Mesenteric fat pad (tissue), 1 donor: ENCODE data around the gene TSPAN14. TPM values are rescaled to one million over a fixed set of nuclear protein-coding genes. Genes with fewer than 3 reads are reported as not detected.

ENCODE experiments used
- DNase-seq: peaks from one replicate; pipeline ENCODE4 v3.0.0-alpha.2; 2020; ENCODE audit warnings: low spot score
- total RNA-seq: library from RNA; stranded (reverse); fragmentation: NEBNext Ultra II Directional; extraction: Animal tissue kit (Norgen Biotek cat#: 25700); gene quantifications from one replicate; pipeline ENCODE4 v1.2.1, GENCODE V29; 2021
- donor health status: DM: yes; HTN: yes; CAD: no.

Gene TSPAN14
- total RNA-seq, 1 donor from 2014 or later: 177 TPM

DNA sequence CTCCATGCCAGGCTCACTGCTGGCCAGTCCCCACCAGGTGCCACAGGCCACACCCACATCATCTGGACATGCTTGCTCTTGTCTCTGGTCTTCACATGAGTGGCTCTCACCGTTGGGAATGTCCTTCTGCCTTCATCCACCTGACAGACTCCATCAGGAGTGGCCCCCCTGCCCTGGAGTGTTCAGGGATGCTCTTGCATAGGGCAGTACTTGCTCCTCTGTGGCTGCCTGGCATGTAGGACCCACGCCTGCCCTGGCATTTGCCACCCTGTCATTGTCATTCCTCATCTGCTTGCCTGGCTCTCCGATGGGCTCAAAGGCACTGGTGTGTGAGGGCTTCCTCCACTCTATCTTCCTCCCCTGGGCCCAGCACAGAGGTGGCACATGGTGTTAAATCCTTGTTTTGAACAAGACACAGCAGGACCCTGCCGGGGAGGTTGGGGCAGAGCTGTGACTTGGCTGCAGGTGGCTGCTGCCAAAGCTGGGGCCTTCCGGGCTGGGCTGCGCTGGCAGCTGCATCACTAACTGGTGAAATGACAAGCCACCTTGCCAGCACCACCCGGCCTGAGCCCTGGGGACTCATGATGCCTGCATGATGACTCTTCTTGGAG lies 85.4 kb downstream of the TSPAN14 start:
- DNase-seq: peak; percentile 87

- peak; percentile 71 for DNase-seq
These were observed 86.0 kb downstream of the TSPAN14 start for GRCh38 chr10:80540136-80540535.

GRCh38 chr10:80540618-80540980 lies 86.5 kb downstream of the TSPAN14 start:
- DNase-seq: peak; percentile 65

DNA sequence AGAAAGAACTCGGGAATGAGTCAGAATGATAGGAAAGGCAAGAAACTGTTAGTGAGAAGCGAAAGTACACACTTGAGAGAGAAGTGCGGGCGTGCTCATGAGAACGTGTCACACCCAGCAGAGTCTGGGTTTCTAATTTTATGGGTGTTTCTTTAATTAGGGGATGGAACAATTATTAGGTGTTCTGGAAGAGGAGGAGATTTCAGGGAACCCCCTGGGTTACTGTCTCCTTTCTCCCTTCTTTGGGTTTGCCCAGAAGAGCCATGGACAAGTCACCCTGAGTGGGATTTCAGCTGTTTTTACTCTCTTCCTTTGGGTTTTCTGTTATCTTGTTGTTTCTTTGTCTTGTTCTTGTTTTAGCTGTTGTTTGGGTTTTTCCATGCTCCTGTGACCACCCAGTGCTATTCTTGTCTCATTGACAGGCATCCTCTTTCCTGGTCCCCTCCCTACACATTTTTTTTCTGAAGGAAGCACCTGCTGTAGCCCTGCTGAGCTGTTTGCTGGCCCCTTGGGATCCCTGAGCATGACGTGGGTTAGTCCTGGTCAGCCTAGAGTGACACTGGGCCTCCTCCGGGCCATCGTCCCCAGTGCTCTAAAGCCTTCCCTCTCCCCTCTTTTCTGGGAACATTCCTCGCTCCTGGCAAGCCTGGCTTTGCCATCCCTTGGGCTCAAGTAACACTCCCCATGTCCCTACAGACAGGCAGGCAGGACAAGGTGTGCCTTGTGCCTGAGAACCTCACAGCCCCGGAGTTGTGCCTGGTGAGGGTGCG lies 87.1 kb downstream of the TSPAN14 start:
- peak; percentile 71 for DNase-seq

DNA sequence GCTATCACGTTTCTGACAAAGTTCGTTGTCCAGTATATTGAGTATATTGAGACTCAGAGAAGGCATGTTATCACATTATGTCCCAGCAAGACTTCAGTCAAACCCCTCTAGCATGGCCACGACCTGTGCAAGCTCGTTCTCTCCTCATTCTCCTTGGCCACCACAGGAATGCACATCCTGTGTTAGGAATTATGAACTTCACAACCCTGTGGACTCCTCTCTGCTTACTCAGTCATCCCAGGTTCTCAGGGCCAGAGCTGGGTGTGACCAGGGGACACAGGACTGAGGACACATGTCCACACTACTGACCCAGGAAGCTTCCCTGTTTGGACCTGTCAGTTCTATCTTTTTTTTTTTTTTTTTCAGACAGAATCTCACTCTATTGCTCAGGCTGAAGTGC lies 87.9 kb downstream of the TSPAN14 start:
- peak; percentile 35 for DNase-seq

DNA sequence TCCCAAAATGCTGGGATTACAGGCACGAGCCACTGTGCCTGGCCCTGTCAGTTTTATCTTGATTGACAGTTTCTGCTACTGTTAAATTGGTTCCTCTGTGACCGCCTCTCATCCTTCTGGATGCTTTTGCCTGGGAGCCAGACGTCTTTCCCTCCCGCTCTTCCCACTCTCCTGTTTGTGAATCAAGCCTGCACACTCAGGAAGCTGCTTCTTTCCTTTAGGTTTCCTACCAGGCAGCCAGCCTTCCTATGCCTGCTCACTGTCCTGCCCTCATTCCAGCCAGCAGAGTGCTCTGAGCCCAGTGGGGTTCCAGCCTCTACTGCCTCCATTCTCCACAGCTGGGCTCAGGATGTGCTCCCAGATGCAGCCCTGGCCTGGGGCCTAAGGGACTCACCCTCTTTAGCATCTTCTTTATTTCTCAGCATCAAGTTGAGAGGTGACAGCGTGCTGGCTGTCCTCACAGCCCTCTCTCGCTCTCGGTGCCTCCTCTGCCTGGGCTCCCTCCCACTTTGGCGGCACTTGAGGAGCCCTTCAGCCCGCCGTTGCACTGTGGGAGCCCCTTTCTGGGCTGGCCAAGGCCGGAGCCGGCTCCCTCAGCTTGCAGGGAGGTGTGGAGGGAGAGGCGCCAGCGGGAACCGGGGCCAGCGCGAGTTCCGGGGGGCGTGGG lies 88.7 kb downstream of the TSPAN14 start:
- peak; percentile 62 for DNase-seq

DNA sequence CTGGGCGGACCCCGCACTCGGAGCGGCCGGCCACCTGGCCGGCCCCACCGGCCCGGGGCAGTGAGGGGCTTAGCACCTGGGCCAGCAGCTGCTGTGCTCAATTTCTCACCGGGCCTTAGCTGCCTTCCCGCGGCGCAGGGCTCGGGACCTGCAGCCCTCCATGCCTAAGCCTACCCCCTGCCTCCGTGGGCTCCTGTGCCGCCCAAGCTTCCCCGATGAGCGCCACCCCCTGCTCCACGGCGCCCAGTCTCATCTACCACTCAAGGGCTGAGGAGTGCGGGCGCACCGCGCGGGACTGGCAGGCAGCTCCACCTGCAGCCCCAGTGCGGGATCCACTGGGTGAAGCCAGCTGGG lies 89.2 kb downstream of the TSPAN14 start:
- DNase-seq: peak; percentile 71

- peak; percentile 80 for DNase-seq
These were observed 90.3 kb downstream of the TSPAN14 start for GRCh38 chr10:80544316-80544953.

- DNase-seq: peak; percentile 2
These were observed 91.3 kb downstream of the TSPAN14 start for GRCh38 chr10:80545258-80545881.

DNA sequence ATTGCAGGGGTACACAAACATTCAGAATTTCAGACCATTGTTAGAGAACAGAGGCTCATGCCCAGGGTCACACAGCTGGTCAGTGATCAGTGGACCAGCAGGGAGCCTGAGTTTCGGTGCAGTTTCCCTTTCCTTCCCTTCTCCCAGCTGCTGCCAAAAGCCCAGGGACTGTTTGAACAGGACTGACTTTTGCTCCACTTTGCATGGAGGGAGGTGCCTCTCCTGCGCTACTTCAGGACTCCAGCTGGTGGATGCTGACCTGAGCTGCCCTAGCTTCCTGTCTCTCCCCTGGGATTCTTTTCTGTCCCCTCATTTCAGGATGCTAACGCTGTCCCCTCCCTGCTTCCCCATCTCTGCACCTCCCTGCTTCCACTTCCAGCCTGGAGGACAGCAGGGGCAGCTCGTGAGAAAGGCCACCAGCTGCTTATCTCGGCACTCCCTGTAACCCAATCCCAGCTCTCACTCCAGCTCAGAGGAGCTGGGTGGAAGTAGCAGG lies 98.1 kb downstream of the TSPAN14 start:
- DNase-seq: peak; percentile 76

DNA sequence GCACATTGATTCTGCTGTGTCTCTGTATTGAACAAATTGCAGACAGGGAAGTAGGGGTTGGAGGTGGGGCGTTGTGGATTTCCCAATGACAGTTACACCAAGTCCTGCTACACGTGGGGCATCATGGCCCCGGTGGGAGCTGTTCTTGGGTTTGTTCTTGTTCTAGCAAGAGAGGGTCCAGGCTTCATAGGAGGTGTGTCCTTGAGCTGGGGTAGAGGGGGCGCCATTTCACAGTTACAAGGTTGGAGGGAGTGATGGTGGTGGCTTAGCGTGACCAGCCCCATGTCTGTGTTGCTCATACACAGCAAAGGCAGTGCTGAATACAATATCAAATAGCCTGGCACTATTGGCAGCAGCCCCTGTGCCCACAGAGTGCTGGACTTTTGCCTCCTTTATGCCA lies 99.3 kb downstream of the TSPAN14 start:
- DNase-seq: peak; percentile 64

- peak; percentile 68 for DNase-seq
These were observed 99.9 kb downstream of the TSPAN14 start for GRCh38 chr10:80554050-80554449.

- no peak for DNase-seq
These were observed 101.3 kb downstream of the TSPAN14 start for GRCh38 chr10:80555415-80555814.

- DNase-seq: no peak
These were observed 107.8 kb downstream of the TSPAN14 start for GRCh38 chr10:80561950-80562349.

- no peak for DNase-seq
These were observed 113.2 kb downstream of the TSPAN14 start for GRCh38 chr10:80567292-80567691.

GRCh38 chr10:80569131-80569895 lies 115.2 kb downstream of the TSPAN14 start:
- no peak for DNase-seq

- peak; percentile 62 for DNase-seq
These were observed 117.2 kb downstream of the TSPAN14 start for GRCh38 chr10:80571352-80571751.

DNA sequence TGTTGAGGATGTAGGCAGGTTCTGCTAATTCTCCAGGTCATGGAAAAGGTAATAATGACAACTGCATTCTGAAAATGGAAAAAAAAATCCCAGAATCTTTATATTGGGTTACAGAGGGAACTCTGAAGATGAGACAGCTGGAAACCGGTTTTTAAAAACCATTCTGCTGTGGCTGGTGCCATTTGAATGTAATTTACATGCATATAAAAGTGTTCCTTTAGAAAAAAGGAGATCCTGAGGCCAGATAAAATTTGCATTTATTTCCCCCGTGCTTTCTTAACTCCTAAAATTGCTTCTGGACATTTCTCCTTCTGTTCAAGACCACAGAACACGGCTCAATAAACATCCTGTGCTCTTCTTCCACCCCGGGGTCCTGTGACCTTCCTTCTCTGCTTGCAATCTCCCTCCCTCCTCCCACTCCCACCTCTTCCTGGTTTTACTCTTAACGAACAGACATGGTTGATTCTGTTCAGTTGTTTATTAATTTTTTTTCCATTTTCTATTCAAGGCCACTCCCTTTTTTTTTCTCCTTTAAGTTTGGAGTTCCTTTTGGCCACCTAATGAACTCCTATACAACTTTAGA lies 125.2 kb downstream of the TSPAN14 start:
- DNase-seq: no peak

DNA sequence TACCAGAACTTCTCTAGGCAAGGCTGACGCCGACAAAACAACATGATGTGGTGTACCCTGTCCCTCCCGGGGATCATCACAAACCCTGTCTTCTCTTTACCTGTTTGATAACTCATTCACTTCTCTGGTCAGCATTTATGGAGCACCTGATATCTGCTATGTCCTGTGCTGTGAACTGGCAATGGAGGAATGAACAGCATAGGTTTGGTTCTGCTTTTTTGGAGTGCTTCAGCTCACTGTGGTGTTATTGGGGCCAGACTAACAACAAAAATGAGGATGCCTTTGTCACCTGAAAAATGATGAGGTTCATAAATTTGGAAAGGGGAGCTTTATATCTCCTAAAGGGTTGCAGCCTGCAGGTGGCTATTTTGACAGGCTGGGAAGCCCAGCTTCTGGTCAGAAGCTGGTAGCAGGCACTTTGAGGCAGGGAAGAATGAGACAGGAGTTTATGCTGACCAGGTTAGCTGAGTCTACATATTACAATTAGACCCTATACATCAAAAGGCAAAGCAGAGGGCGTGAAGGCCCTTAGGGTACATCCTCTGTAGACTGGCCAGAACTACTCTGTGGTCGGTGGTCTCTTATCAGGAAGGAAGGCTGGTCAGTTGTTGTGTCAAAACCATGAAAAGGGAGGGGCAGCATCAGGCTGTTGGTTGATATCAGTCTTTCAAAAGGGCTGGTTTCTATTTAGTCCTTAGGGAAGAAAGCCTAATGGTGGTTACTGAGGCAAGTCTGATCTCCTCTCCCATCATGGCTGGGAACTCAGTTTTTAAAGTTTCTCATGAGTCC lies 125.9 kb downstream of the TSPAN14 start:
- peak; percentile 24 for DNase-seq
